Activated T-cell treated with anti-CD3 and anti-CD28 coated beads, Interleukin-2, amount 50 U/mL, for 4 hours (primary cell): ENCODE results near the gene ZNF133. TPM values are rescaled to one million over a fixed set of nuclear protein-coding genes. Genes with fewer than 3 reads are reported as not detected.
"Not testable (repeated sequence)": the region's sequence is repeated elsewhere in the genome, so short reads cannot be mapped to it uniquely, and the experiment has no call there.

Experiments
- ATAC-seq, 2 donors: fragments of 200-7000 bp; cut with Tn5 transposase; one replicate each; pipeline ENCODE4 v1.10.0; 2021
- DNase-seq: peaks from one replicate; pipeline ENCODE4 v3.0.0-alpha.2; 2020
- H3K27me3 Mint-ChIP-seq: one replicate; pipeline ENCODE4 v1.8.0; 2021; ENCODE audit warnings: low read depth, mixed read lengths
- H3K36me3 Mint-ChIP-seq: one replicate; pipeline ENCODE4 v1.8.0; 2022; ENCODE audit warnings: mixed read lengths; ENCODE audit not compliant: insufficient read depth
- H3K4me1 Mint-ChIP-seq: one replicate; pipeline ENCODE4 v1.8.0; 2021; ENCODE audit warnings: low read depth, mixed read lengths
- H3K4me3 Mint-ChIP-seq: one replicate; pipeline ENCODE4 v1.8.0; 2021; ENCODE audit warnings: mild to moderate bottlenecking, moderate library complexity, mixed read lengths
- H3K9me3 Mint-ChIP-seq: one replicate; pipeline ENCODE4 v1.8.0; 2021; ENCODE audit warnings: mixed read lengths
- total RNA-seq, 3 donors: library from RNA; stranded (reverse); gene quantifications; one replicate each; pipeline ENCODE4 v1.2.1, GENCODE V29; 2021

ZNF133 gene
- total RNA-seq, 3 donors from 2014 or later, result 4.2 to 5.8 (median 4.9) TPM

DNA sequence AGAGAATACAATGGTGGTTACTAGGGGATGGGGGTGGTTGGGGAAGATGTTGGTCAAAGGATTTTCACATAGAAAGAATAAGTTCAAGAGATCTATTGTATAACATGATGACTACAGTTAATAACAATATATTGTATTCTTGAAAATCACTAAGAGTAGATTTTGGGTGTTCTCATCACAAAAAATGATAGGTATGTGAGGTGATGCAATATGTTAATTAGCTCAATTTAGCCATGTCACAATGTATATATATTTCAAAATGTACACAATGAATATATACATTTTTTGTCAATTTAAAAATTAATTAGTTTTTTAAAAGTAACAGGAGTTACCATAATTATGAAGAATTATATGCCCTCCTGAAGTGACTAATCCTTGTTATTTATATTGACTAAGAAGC, 22.3 kb downstream of the ZNF133 start:
- H3K27me3 Mint-ChIP-seq, result no peaks in the 10 kb centered on the region
- DNase-seq, result no peak
- ATAC-seq, result no peak
- peaks cover 48% of the 10 kb centered on the region for H3K36me3 Mint-ChIP-seq
- H3K4me1 Mint-ChIP-seq, result no peaks in the 10 kb centered on the region
- no peaks in the 10 kb centered on the region for H3K9me3 Mint-ChIP-seq
- H3K4me3 Mint-ChIP-seq, result no peak overlapping the region

GRCh38 chr20:18312723-18313122, 24.4 kb downstream of the ZNF133 start:
- H3K9me3 Mint-ChIP-seq, result no peaks in the 10 kb centered on the region
- H3K4me3 Mint-ChIP-seq, result no peak overlapping the region
- H3K27me3 Mint-ChIP-seq, result no peaks in the 10 kb centered on the region
- no peak for ATAC-seq
- DNase-seq, result no peak
- no peaks in the 10 kb centered on the region for H3K4me1 Mint-ChIP-seq
- H3K36me3 Mint-ChIP-seq, result peaks cover 46% of the 10 kb centered on the region

DNA sequence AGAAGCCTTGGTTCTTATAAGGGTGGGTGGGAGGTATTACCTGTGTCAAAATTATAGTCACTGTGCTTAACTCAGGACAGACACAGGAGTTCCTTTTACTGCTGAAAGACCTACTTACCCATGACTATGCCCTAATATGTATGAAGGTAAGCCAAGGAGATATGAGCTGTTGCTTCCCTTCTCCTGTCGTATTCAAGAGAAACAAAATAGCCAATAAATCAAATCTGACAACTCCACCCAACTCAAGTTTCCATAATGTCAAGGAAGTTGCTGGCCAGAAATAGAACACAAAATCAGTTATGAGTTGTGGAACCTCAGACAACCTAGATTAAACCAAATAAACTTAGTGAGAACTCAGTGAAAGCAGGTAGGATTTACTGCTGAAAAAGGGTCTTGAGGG, 25.1 kb downstream of the ZNF133 start:
- H3K9me3 Mint-ChIP-seq, result no peaks in the 10 kb centered on the region
- peaks cover 46% of the 10 kb centered on the region for H3K36me3 Mint-ChIP-seq
- H3K4me3 Mint-ChIP-seq, result no peak overlapping the region
- ATAC-seq, result no peak
- DNase-seq, result no peak
- no peaks in the 10 kb centered on the region for H3K4me1 Mint-ChIP-seq
- H3K27me3 Mint-ChIP-seq, result no peaks in the 10 kb centered on the region

DNA sequence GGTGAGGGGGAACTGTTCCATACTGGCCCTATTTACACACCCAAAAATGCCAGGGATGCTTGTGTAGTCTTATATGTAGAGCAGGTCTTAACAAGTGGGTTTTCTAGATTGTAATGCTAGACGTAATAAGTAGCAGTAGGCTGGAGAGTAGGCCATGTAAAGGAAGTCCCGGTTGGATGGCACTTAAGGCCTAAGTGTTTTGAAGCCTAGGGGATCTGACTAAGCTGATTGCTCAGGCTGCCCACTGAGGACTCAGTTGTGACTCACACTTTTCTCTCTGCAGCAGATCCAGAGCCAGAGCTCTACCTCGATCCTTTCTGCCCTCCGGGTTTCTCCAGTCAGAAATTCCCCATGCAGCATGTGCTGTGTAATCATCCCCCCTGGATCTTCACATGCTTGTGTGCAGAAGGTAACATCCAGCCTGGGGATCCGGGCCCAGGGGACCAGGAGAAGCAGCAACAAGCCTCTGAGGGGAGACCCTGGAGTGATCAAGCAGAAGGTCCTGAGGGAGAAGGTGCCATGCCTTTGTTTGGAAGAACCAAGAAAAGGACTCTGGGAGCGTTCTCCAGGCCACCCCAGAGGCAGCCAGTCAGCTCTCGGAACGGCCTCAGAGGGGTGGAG, 26.6 kb downstream of the ZNF133 start:
- Mint-ChIP-seq H3K27me3 (no peaks in the 10 kb centered on the region), H3K4me3 (no peak overlapping the region), H3K36me3 (peaks cover 36% of the 10 kb centered on the region), H3K4me1 (no peaks in the 10 kb centered on the region), H3K9me3 (no peaks in the 10 kb centered on the region)
- ATAC-seq (no peak), DNase-seq (no peak)

DNA sequence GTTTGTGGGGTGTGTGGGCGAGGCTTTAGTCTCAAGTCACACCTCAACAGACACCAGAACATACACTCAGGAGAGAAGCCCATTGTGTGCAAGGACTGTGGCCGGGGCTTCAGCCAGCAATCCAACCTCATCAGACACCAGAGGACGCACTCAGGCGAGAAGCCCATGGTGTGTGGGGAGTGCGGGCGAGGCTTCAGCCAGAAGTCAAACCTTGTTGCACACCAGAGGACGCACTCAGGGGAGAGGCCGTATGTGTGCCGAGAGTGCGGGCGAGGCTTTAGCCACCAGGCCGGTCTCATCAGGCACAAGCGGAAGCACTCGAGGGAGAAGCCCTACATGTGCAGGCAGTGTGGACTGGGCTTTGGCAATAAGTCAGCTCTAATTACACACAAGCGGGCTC, 27.8 kb downstream of the ZNF133 start:
- H3K4me3 Mint-ChIP-seq, result no peak overlapping the region
- H3K27me3 Mint-ChIP-seq, result no peaks in the 10 kb centered on the region
- peaks cover 30% of the 10 kb centered on the region for H3K36me3 Mint-ChIP-seq
- H3K9me3 Mint-ChIP-seq, result no peaks in the 10 kb centered on the region
- ATAC-seq (no peak), DNase-seq (no peak)
- H3K4me1 Mint-ChIP-seq, result no peaks in the 10 kb centered on the region

DNA sequence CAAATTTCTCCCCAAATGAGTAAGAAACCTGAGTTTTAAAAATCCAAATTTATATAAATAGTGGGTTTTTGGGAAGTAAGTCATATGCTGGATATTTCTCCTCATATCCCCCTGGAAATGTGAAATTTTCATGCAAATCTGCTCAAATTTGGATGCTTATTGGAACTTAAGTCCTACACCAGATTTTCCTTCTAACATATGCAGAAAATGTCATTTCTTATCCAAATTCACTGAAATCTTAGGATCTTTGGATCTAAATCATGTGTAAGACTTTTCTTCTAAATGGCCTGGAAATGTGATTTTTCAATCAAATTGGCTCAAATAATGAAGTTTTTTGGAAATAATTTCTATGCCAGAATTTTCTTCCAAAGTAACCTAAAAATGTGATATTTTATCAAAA, 33.0 kb downstream of the ZNF133 start:
- H3K36me3 Mint-ChIP-seq, result peaks cover 1% of the 10 kb centered on the region
- no peaks in the 10 kb centered on the region for H3K4me1 Mint-ChIP-seq
- no peak overlapping the region for H3K4me3 Mint-ChIP-seq
- H3K9me3 Mint-ChIP-seq, result no peaks in the 10 kb centered on the region
- no peaks in the 10 kb centered on the region for H3K27me3 Mint-ChIP-seq
- ATAC-seq (no peak), DNase-seq (no peak)

- no peaks in the 10 kb centered on the region for H3K27me3 Mint-ChIP-seq
- H3K36me3 Mint-ChIP-seq, result no peaks in the 10 kb centered on the region
- no peak overlapping the region for H3K4me3 Mint-ChIP-seq
- H3K9me3 Mint-ChIP-seq, result peaks cover 1% of the 10 kb centered on the region
- ATAC-seq (no peak), DNase-seq (no peak)
- H3K4me1 Mint-ChIP-seq, result no peaks in the 10 kb centered on the region
Observed at GRCh38 chr20:18321976-18322950, 33.9 kb downstream of the ZNF133 start.

DNA sequence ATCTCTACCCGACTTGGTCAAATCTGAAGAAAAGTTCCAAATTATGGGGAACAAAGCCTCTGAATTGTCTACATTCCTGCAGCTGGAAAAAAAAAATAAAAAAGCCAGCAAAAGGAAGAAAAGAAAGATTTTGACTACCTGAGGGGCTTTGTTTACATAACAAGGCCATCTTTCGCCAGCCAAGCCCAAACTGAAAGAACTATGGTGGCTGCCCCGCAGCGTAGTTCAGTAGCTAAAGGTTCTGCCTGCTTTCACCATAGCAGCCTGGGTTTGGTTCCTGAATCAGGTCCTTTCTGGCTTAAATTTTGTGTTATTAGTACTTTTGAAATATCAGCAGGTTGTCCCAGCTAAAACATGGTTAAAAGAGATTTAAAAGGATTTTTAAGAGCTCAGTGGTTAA, 35.4 kb downstream of the ZNF133 start:
- no peak overlapping the region for H3K4me3 Mint-ChIP-seq
- H3K27me3 Mint-ChIP-seq, result no peaks in the 10 kb centered on the region
- ATAC-seq (no peak), DNase-seq (no peak)
- H3K9me3 Mint-ChIP-seq, result peaks cover 5% of the 10 kb centered on the region
- no peaks in the 10 kb centered on the region for H3K4me1 Mint-ChIP-seq
- H3K36me3 Mint-ChIP-seq, result peaks cover under 1% of the 10 kb centered on the region

- Mint-ChIP-seq H3K36me3 (peaks cover 2% of the 10 kb centered on the region), H3K4me1 (no peaks in the 10 kb centered on the region), H3K9me3 (peaks cover 12% of the 10 kb centered on the region), H3K27me3 (no peaks in the 10 kb centered on the region), H3K4me3 (no peak overlapping the region)
- ATAC-seq, result no peak
- DNase-seq, result no peak
Observed at GRCh38 chr20:18324596-18325089, 36.3 kb downstream of the ZNF133 start.

DNA sequence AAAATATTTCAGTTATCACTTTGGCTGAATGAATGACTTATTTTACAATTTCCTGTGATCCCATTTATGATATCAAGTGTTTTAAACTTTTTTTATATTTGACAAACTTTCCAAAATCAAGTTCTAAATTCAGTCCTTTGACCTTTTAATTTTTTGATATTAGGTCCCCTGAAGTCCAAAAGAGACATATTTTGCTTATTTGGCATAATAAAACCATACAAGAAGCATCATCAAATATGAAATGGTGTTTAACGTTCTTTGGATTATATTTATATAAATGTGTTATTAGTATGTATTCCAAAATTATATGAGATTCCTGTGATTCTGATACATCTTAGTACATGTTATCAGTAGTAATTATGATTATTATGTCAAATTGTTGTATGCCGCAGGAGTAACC, 38.7 kb downstream of the ZNF133 start:
- peaks cover 31% of the 10 kb centered on the region for H3K9me3 Mint-ChIP-seq
- peaks cover 2% of the 10 kb centered on the region for H3K36me3 Mint-ChIP-seq
- H3K4me1 Mint-ChIP-seq, result no peaks in the 10 kb centered on the region
- ATAC-seq, result no peak
- no peak overlapping the region for H3K4me3 Mint-ChIP-seq
- no peaks in the 10 kb centered on the region for H3K27me3 Mint-ChIP-seq
- no peak for DNase-seq

DNA sequence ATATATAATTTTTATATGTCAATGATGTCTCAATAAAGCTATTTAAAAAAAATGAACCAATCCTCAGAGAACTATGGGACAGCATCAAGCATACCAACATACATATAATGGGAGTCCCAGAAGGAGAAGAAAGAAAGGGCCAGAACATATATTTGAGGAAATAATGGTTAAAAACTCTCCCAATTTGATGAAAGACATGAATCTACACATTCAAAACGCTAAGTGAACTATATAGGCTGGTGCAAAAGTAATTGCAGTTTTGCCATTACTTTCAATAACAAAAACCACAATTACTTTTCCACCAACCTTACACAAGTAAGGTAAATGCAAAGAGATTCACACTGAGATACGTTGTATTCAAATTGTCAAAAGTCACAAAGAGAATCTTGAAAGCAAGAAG, 43.4 kb downstream of the ZNF133 start:
- ATAC-seq, result no peak
- no peak for DNase-seq
- Mint-ChIP-seq H3K27me3 (no peaks in the 10 kb centered on the region), H3K36me3 (peaks cover 2% of the 10 kb centered on the region), H3K4me3 (no peak overlapping the region), H3K4me1 (no peaks in the 10 kb centered on the region), H3K9me3 (peaks cover 43% of the 10 kb centered on the region)

DNA sequence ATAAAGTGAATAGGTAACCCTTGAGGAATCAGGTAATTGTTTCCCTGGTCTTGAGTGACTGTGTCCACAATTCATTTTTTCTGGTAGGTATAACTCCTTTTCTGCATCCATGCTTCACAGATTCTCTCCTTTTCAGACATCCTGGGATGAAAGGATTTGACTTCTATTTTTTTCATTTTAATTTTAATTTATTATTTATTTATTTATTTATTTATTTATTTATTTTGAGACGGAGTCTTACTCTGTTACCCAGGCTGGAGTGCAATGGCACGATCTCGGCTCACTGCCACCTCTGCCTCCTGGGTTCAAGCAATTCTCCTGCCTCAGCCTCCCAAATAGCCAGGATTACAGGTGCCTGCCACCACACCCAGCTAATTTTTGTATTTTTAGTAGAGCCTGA, 61.4 kb downstream of the ZNF133 start:
- H3K4me3 Mint-ChIP-seq, DNase-seq: not testable (repeated sequence)

GRCh38 chr20:18359854-18360253, 71.5 kb downstream of the ZNF133 start:
- DNase-seq (no peak), ATAC-seq (no peak)
- peaks cover 6% of the 10 kb centered on the region for H3K27me3 Mint-ChIP-seq
- H3K36me3 Mint-ChIP-seq, result no peaks in the 10 kb centered on the region
- H3K9me3 Mint-ChIP-seq, result peaks cover 3% of the 10 kb centered on the region
- no peak overlapping the region for H3K4me3 Mint-ChIP-seq
- no peaks in the 10 kb centered on the region for H3K4me1 Mint-ChIP-seq

More for the DNA sequence above, 61.4 kb downstream of the ZNF133 start:
- not testable (repeated sequence) for H3K4me1 Mint-ChIP-seq, H3K9me3 Mint-ChIP-seq, ATAC-seq, H3K36me3 Mint-ChIP-seq
- H3K27me3 Mint-ChIP-seq, result peaks cover 13% of the 10 kb centered on the region

GRCh38 chr20:18360635-18361034, 72.3 kb downstream of the ZNF133 start:
- H3K4me1 Mint-ChIP-seq, result no peaks in the 10 kb centered on the region
- ATAC-seq (no peak), DNase-seq (no peak)
- H3K27me3 Mint-ChIP-seq, result peaks cover 4% of the 10 kb centered on the region
- no peaks in the 10 kb centered on the region for H3K36me3 Mint-ChIP-seq
- no peak overlapping the region for H3K4me3 Mint-ChIP-seq
- no peaks in the 10 kb centered on the region for H3K9me3 Mint-ChIP-seq

- DNase-seq (no peak), ATAC-seq (no peak)
- no peaks in the 10 kb centered on the region for H3K4me1 Mint-ChIP-seq
- no peaks in the 10 kb centered on the region for H3K9me3 Mint-ChIP-seq
- H3K27me3 Mint-ChIP-seq, result peaks cover 4% of the 10 kb centered on the region
- no peaks in the 10 kb centered on the region for H3K36me3 Mint-ChIP-seq
- no peak overlapping the region for H3K4me3 Mint-ChIP-seq
Observed at GRCh38 chr20:18361678-18362077, 73.4 kb downstream of the ZNF133 start.
